Measurements from ENCODE around the gene CHN1. TPM values are rescaled to one million over a fixed set of nuclear protein-coding genes. Genes with fewer than 3 reads are reported as not detected.

CHN1 gene
- 49.1 TPM for total RNA-seq

GRCh38 chr2:175004980-175005732 lies at the start of gene CHN1:
TSS of gene CHN1 (minus strand) at chr2:175005381. CDS start at chr2:175004912, 469 bp downstream.

GRCh38 chr2:174764280-174765255 lies 240.6 kb downstream of the CHN1 start, which contains the start of gene CHRNA1:
TSS of gene CHRNA1 (minus strand) at chr2:174764472. CDS start at chr2:174764394, 78 bp downstream.

Small RNA genes within 50 kb of the gene (small RNA-seq; reads per million reads assigned to genes)
- gene RNU6-1290P (ENCODE audit: low replicate concordance) = not detected
- not detected for gene RNU6-763P (ENCODE audit: low replicate concordance)

Other genes starting within 250 kb of the CHN1 start
- gene CHRNA1, start 240.9 kb downstream of the CHN1 start, total RNA-seq = not detected
- 148 TPM for gene ATF2, start 162.8 kb upstream of the CHN1 start, total RNA-seq
- 42.9 TPM for gene ATP5MC3, start 176.3 kb upstream of the CHN1 start, total RNA-seq

Data from parietal lobe (tissue), 2 donors.